SW480 (cell line): ENCODE measurements around the gene GJB2.

Source experiments
- DNase-seq: peaks from one replicate; pipeline ENCODE4 v3.0.0-alpha.2; 2016; ENCODE audit warnings: low spot score

Gene GJB2

GRCh38 chr13:20192158-20192835 is 441 bp downstream of the GJB2 start:
- peak; percentile 66 for DNase-seq

GRCh38 chr13:20191311-20192157 is 1.2 kb downstream of the GJB2 start:
- no peak for DNase-seq

GRCh38 chr13:20190481-20191310 is 2.0 kb downstream of the GJB2 start:
- peak; percentile 75 for DNase-seq

DNA sequence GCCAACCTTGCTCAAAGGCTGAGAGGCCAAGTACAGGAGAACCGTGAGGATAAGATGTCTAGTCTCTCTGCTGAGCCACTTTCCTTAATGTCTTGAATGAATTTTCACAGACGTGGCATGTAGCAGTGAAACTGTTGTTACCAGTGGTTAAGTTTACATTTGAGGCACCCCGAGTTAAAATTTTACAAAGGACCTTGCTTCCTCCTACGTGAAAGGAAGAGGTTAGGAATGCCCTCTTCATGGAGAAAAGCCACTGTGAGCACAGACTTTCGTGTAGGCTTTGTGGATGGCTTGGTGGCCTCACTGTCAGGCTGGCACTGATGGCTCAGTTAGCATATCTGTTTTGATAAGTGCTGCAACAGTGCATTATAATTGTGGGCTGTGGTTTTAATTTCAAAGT is 2.7 kb downstream of the GJB2 start:
- no peak for DNase-seq

GRCh38 chr13:20188667-20189553 is 3.8 kb downstream of the GJB2 start:
- DNase-seq, result no peak

GRCh38 chr13:20186771-20187170 is 6.0 kb downstream of the GJB2 start:
- DNase-seq, result no peak

- no peak for DNase-seq
Observed at GRCh38 chr13:20185366-20186056, 7.2 kb downstream of the GJB2 start.

GRCh38 chr13:20182231-20182846 is 10.4 kb downstream of the GJB2 start:
- DNase-seq, result peak; percentile 79

GRCh38 chr13:20181188-20181587 is 11.6 kb downstream of the GJB2 start:
- no peak for DNase-seq

GRCh38 chr13:20178156-20178555 is 14.6 kb downstream of the GJB2 start:
- no peak for DNase-seq

DNA sequence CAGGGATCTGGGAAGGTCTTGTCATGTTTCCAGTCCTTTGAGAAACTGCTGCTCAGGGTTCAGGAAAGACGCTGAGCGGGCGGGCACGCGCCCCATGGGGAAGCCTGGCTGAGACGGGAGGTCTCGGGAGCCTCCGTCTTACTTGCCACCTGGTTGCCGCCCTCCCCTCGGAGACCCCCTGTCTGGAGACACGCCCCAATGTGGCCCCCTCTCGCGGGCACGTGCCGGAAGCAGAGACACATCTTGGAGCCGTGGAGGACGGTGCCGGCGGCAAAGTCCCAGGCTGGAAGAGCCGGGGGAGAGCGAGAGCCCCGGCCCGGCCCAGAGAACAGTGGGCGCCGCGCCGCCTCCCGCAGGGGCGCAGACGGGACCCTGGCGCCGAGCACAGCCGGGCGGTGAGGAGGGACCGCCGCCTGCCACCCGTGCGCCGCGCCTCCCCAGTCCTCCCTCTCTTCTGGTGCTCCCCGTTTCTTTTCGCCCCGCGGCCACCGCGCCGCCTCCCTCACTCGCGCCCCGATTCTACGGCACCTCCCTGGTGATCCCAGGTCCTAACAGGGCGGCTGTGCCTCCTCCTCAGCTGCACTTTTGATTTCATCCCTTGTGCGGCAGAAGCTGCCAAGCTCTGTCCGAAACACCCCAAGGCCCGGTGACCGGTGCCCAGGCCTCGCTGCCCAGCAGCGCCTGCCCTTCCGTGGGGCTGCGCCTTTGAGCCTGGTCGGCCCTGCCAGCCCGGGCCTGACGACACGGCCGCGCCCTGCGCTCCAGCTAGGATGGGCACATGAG is 15.5 kb downstream of the GJB2 start:
- DNase-seq, result no peak

DNA sequence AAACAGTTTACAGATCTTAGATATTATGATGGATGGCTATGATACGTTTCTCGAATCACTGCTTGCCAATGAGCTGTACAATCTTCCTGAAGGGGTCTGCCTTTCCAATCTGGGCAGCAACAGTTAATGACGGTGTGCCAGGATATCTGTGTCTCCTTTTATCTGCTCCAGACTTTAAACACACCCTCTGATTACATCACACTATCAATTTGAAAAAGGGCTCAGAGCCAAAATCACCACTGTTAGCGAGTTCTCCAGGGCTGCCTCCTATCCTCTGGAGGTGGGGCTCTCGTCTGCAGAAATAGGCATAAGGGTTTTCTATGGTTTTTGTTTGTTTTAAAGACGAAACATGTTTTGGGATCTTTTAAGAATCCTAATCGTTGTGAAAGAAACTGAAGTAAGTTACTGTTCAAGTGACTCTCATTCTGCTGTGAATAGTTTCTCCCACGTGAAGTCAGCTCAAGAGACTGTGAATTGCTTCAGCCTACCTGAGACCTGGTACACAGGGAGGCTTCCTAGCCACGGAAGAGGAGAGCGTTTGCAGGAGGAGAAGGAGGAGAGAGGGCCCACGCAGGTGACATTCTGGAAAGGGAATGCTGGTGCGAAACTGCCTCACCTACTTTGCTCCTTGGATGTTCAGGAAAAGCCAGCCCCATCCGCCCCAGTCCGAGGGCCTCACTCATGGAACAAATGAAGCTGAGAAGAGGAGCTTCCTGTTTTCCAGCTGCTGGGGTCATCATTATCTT is 16.7 kb downstream of the GJB2 start:
- no peak for DNase-seq

DNA sequence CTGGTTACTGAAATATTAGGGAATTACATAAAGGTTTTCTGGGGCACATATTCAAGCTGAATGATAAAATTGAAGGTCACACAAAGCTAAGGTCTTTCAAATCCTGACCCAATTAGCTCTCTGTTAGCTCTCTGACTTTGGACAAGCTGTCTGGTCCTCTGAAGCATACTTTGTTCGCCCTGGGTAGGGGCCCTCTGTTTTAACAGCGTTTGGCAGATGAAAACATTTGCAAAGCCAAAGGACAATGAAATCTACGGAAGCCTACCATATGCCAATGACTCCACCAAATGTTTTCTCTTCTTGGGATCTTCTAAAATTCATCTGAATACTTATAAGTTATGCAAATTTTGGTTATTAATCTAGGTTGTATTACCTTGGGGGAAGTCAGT is 17.3 kb downstream of the GJB2 start:
- DNase-seq, result no peak

DNA sequence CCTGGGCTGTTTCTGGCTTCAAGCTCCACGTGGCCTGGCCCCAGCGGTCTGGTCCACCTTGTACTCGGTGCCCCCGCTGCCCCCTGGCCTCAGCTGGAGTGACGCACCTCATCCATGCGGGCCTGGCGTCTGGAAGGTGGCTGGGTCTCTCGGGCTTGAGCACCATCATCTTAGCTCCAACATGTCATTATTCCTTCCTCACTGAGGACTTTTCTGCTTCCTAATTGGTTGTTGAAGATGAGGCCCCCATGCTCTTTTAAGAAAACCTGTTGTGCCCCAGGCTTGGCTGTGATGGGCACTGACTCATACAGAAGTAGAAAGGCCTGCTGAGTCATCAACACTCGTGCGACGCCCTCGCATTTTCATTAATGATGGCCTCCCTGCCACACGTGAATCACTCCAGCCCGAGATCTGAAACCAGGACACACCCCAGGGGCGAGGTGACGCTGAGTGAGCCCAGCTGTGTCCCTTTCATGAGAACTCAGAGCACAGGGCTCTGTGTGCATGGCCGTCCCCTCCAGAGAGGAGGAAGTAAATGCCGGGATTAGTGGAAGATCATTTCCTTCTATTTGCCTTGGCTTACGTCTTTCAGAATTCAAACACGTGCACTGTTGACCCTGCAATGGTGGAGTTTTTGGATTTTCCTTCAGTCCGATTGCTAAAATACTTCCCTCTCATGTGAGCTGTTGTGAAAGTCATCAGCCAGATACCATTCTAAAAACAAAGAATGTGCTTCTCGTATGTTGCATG is 17.9 kb downstream of the GJB2 start:
- DNase-seq, result peak; percentile 98

DNA sequence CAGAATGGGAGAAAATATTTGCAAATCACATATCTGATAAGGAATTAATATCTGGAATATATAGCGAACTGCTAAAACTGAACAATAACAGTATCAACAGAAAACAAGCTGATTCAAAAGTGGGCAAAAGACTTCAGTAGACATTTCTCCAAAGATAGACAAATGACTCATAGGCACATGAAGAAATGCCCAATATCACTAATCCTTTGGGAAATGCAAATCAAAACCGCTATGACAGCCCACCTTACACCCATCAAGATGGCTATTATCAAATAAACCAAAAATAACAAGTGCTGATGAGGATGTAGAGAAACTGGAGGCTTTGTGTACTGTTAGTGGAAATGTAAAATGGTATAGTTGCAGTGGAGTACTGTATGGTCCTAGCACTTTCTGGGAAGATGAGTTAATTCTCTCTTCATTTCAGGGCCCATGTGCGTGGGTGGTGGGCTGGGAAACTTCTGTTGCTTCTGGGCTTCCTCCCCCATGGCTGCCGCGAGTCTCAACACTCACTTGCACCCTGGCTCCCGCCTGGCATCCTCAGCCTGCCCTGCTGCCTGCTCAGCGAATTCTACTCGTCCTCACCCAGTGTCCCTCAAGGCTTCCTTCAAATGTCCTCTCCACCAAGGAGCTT is 19.5 kb downstream of the GJB2 start:
- DNase-seq, result no peak

- DNase-seq, result no peak
Observed at GRCh38 chr13:20171364-20171763, 21.4 kb downstream of the GJB2 start.

DNA sequence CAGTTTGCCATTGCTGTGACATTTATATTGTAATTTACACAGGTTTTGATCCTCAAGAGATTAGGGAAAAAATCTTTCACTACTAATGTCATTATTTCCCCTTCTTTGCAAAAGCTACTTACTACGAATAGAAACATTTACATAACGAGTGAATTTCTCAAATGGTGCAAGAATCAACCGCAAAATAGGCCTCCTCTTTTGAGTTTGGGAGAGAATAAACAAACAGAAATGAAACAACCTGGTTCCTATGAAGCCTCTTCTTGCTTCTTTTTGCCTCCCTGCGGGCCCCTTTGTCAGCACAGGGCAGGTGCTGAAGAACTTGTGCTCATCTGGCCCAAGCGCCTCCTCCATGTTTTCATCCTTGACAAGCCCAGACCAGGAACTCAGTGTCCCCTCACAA is 21.8 kb downstream of the GJB2 start:
- no peak for DNase-seq

- peak; percentile 73 for DNase-seq
Observed at GRCh38 chr13:20168396-20168795, 24.3 kb downstream of the GJB2 start.
